ENCODE measurements around the gene TSPAN9.

TSPAN9 gene

GRCh38 chr12:3145546-3146310 lies 68.5 kb downstream of the TSPAN9 start:
- no peak for DNase-seq

GRCh38 chr12:3147260-3147659 lies 70.1 kb downstream of the TSPAN9 start:
- no peak for DNase-seq

- DNase-seq: no peak
These were observed 71.3 kb downstream of the TSPAN9 start for GRCh38 chr12:3148366-3149000.

- no peak for DNase-seq
These were observed 72.5 kb downstream of the TSPAN9 start for GRCh38 chr12:3149515-3150307.

GRCh38 chr12:3150308-3150670 lies 73.1 kb downstream of the TSPAN9 start:
- DNase-seq: no peak

GRCh38 chr12:3150931-3151835 lies 74.0 kb downstream of the TSPAN9 start:
- no peak for DNase-seq

GRCh38 chr12:3152011-3152511 lies 74.9 kb downstream of the TSPAN9 start:
- DNase-seq: no peak

- no peak for DNase-seq
These were observed 75.7 kb downstream of the TSPAN9 start for GRCh38 chr12:3152892-3153291.

- no peak for DNase-seq
These were observed 76.8 kb downstream of the TSPAN9 start for GRCh38 chr12:3154006-3154405.

GRCh38 chr12:3155702-3156370 lies 78.7 kb downstream of the TSPAN9 start:
- no peak for DNase-seq

GRCh38 chr12:3157581-3158323 lies 80.6 kb downstream of the TSPAN9 start:
- DNase-seq: no peak

GRCh38 chr12:3158851-3159465 lies 81.8 kb downstream of the TSPAN9 start:
- DNase-seq: no peak

GRCh38 chr12:3160081-3160480 lies 82.9 kb downstream of the TSPAN9 start:
- DNase-seq: no peak

- no peak for DNase-seq
These were observed 84.7 kb downstream of the TSPAN9 start for GRCh38 chr12:3161861-3162260.

GRCh38 chr12:3164454-3165077 lies 87.4 kb downstream of the TSPAN9 start:
- DNase-seq: no peak

GRCh38 chr12:3165078-3165980 lies 88.2 kb downstream of the TSPAN9 start:
- DNase-seq: no peak

- DNase-seq: no peak
These were observed 90.5 kb downstream of the TSPAN9 start for GRCh38 chr12:3167636-3168035.

- DNase-seq: no peak
These were observed 91.3 kb downstream of the TSPAN9 start for GRCh38 chr12:3168223-3169221.
